Posterior cingulate gyrus (tissue), 11 donors: ENCODE results near the gene KIRREL2.

Experiments used
- DNase-seq, 10 donors: peaks; one replicate each; pipeline versions ENCODE4 v3.0.0 to v3.0.0-alpha.2; 2020 to 2021; ENCODE audit warnings: mixed read lengths in 3 of 10
- intact Hi-C: fragments of 100-400 bp; cut with DNase I; formaldehyde crosslinking; loops from one replicate; pipeline ENCODE4 v1.15.1; 2023

Gene KIRREL2

DNA sequence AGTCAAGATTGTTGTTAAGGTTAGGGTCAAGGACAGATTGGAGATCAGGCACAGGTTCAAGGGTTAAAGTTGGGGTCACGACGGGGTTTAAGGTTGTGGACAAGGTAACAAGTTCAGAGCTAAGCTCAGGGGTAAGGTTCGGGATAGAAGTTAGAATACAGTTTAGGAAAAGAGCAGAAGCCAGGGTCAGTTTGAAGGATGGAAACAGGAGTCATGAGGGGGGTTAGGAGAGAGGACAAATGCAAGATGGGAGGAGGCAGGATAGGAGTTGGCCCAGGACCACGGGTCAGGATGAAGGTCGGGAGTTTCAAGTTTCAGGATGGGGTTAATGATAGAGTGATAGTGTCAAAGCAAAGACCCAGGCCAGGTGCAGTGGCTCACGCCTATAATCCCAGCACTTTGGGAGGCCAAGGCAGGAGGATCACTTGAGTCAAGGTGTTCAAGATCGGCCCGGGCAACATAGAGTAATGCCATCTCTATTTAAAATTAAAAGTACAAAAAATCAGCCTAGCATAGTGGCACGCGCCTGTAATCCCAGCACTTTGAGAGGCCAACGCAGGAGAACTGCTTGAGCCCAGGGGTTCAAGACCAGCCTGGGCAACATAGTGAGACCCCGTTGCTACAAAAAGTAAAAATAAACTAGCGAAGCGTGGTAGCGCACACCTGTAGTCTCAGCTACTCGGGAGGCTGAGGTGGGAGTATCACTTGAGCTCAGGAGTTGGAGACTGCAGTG lies 12.1 kb upstream of the KIRREL2 start:
- intact Hi-C loops = no loop called here
- peak in 3 of 10 donors; percentile 2 to 40 (median 7) for DNase-seq

- peak in 3 of 10 donors; percentile 61 to 67 (median 63) for DNase-seq
- intact Hi-C loops = no loop called here
Measured at GRCh38 chr19:35845215-35846037, 11.3 kb upstream of the KIRREL2 start.

- intact Hi-C loops = no loop called here
- peak in 2 of 10 donors; percentile 48 to 60 for DNase-seq
Measured at GRCh38 chr19:35846038-35846668, 10.6 kb upstream of the KIRREL2 start.

DNA sequence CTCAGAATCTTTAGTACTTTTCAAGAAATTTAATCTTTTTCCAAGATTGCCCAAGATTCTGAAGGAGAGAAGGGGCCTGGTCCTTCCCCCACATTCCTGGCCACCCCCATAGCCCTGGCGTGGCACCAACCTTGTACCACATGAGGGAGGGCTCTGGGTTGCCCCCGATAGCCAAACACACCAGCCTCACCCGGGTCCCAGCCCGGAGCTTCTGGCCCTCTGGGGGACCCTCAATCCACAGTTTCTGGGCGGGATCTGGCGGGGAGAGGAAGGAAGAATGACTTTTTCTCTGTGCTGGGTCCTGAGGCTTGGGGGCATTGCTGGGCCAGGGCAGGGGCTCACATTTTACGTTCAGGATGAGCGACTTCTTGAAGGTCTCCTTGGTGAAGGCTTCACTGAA lies 8.8 kb upstream of the KIRREL2 start:
- DNase-seq = peak in 3 of 10 donors; percentile 18 to 55 (median 38)
- intact Hi-C loops = no loop called here

DNA sequence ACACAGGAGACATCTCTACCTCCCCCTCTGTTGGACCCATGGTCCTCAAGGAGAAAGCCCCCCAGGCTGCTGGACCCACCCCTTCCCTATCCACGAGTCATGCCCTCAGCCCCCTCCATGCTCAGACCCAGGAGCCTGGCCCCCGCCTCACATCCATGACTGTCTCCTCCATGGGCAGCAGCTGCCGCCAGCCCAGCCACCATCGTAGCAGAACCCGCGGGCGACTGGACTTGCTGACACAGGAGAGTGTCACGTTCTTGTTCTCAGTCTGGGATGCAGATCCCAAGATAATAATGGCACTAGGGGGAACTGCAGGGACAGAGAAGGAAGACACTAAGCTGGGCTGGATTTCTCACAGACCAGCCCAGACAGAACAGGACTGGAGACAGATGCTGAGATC lies 8.2 kb upstream of the KIRREL2 start:
- peak in 2 of 10 donors; percentile 26 to 75 for DNase-seq
- intact Hi-C loops = no loop called here

GRCh38 chr19:35848919-35849505 lies 7.7 kb upstream of the KIRREL2 start:
- peak in 3 of 10 donors; percentile 55 to 83 (median 72) for DNase-seq
- intact Hi-C loops = no loop called here

GRCh38 chr19:35851213-35852028 lies 5.3 kb upstream of the KIRREL2 start:
- DNase-seq = peak in 1 of 10 donors; percentile 60
- intact Hi-C loops = no loop called here

DNA sequence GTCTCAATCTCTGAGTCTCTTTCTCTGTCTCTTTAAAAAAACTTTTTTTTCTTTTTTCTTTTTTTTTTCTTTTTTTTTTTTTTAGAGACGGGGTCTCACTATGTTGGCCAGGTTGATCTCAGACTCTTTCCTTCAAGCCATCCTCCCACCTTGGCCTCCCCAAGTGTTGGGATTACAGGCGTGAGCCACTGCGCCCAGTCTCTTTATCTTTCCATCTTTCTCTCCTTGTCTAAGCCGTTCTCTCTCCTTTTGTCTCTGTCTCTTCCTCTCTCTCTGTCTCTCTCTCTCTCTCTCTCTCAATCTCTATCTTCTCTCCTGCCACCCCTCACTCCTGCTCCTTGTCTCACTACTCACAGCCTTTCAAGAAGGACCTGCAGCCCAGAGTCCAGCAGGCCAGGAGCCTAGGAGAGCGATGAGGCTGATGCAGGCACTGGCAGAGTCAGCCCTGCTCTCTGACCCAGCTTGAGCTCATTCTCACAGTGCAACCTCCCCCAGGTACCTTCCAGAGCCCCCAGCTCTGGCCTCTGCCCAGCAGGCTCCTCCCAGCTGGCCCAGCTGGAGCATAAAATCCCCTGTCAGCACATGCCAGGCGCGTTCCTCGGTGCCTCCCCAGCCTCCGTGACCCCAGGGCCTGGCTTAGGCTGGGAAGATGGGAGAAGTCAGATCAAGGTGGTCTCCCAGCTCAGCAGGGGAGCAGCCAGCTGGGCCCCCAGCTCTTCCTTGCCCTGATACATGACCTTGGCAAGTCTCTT lies 4.5 kb upstream of the KIRREL2 start, which contains the start of gene NPHS1:
Gene NPHS1 (minus strand): TSS at position 476 of the 752 bp plus-strand sequence. CDS start 667 bp downstream, outside the sequence.
- DNase-seq = no peak
- intact Hi-C loops = no loop called here

DNA sequence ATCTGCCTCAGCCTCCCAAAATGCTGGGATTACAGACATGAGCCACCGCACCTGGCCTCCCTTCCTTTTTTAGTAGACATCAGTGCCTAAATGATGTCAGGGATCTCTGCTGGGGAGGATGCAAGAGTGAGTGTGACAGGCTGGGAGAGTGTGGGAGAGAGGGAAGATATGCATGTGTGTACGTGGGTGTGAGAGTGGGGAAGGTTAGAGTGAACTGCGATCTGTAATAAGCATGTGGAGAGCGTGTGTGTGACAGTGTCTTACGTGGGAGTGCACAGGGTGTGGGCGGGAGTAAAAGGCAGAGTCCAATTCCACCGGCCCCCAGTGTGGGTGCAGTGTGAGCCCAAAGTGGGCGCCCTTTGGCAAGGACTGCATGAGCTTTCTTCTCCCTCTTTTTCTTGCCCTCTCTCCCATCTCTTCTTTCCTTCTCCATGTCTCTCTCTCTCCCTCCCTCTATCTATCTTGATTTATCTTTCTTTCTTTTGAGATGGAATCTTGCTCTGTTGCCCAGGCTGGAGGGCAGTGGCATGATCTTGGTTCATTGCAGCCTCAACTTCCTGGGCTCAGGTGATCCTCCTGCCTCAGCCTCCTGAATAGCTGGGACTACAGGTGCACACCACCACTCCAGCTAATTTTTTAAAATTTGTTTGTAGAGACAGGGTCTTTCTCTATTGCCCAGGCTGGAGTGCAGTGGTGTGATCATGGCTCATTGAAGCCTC lies 3.5 kb upstream of the KIRREL2 start:
- intact Hi-C loops = no loop called here
- DNase-seq = no peak

- peak in 1 of 10 donors; percentile 41 for DNase-seq
- intact Hi-C loops = no loop called here
Measured at GRCh38 chr19:35858311-35858710, 1.6 kb downstream of the KIRREL2 start.

GRCh38 chr19:35859414-35859813 lies 2.7 kb downstream of the KIRREL2 start:
- peak in 1 of 10 donors; percentile 39 for DNase-seq
- intact Hi-C loops = no loop called here

DNA sequence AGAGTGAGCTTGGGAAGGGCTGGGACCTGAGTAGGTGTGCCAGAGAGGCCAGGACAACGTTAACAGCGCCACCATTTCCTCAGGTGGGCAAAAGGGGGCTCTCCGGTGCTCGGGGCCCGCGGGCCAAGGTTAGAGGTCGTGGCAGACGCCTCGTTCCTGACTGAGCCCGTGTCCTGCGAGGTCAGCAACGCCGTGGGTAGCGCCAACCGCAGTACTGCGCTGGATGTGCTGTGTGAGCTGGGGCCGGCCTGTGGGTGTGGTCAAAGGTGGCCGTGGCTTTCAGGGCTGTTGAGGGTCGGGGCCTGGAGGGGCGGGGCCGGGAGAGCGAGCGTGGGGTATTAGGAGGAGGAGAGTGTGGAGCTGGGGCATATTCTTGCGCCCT lies 3.7 kb downstream of the KIRREL2 start:
- intact Hi-C loops = no loop called here
- peak in 1 of 10 donors; percentile 51 for DNase-seq

DNA sequence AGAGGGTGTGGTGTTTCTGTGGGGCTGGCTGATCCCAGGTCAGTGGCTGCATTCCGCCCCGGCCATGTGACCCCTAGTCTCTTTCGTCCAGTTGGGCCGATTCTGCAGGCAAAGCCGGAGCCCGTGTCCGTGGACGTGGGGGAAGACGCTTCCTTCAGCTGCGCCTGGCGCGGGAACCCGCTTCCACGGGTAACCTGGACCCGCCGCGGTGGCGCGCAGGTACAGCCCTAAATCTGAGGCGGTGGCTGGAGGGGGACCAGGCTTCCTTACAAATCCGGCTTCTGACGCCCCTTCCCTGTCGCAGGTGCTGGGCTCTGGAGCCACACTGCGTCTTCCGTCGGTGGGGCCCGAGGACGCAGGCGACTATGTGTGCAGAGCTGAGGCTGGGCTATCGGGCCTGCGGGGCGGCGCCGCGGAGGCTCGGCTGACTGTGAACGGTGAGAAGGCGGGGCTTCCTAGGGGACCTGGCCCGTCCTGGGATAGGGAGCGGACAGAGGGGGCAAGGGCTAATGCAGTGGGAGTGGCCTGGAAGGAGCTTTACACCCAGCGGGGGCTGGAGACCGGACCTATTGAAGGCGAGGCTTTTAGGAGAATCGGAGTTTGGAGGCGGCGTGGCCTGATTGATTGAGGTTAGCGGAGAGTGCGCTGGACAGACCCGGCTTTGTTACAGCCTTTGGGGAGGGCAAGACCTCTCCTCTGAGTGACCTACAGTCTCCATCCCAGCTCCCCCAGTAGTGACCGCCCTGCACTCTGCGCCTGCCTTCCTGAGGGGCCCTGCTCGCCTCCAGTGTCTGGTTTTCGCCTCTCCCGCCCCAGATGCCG lies 4.3 kb downstream of the KIRREL2 start:
- DNase-seq = peak in 1 of 10 donors; percentile 52
- intact Hi-C loops = no loop called here

GRCh38 chr19:35861640-35862160 lies 5.0 kb downstream of the KIRREL2 start:
- peak in 1 of 10 donors; percentile 66 for DNase-seq
- intact Hi-C loops = no loop called here

DNA sequence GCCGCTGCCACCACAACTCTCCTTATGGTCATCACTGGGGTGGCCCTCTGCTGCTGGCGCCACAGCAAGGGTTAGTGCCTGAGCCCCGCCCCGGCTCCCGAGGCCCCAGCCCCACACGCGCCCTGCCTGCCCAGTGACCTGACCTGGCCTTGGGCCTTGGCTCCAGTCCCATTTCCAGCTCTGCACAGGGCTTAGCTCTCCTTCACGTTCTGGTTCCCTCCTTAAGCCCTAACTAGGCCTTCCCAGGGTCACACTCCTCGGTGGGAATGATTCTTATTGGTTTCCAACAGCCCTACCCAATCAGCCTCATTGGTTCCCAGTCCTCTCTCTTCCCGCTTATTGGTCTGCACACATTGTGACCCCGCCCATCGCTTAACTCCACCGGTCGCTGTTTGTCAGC lies 5.8 kb downstream of the KIRREL2 start:
- intact Hi-C loops = no loop called here

DNA sequence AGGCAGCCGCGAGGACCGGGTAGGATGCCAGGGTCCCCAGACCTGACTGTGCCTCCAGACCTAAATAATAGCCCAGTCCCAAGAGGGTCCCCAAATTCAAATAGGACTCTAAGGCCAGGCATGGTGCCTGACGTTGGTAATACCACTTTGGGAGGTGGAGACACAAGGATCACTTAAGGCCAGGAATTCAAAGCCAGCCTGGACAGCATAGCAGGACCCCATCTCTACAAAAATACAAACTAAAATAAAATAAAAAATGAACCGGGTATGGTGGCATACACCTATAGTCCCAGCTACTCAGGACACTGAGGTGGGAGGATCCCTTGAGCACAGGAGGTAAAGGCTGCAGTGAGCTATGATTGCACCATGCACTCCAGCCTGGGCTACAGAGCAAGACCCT lies 6.3 kb downstream of the KIRREL2 start:
- no peak for DNase-seq
- intact Hi-C loops = no loop called here

More for the DNA sequence above, 5.8 kb downstream of the KIRREL2 start:
- no peak for DNase-seq

DNA sequence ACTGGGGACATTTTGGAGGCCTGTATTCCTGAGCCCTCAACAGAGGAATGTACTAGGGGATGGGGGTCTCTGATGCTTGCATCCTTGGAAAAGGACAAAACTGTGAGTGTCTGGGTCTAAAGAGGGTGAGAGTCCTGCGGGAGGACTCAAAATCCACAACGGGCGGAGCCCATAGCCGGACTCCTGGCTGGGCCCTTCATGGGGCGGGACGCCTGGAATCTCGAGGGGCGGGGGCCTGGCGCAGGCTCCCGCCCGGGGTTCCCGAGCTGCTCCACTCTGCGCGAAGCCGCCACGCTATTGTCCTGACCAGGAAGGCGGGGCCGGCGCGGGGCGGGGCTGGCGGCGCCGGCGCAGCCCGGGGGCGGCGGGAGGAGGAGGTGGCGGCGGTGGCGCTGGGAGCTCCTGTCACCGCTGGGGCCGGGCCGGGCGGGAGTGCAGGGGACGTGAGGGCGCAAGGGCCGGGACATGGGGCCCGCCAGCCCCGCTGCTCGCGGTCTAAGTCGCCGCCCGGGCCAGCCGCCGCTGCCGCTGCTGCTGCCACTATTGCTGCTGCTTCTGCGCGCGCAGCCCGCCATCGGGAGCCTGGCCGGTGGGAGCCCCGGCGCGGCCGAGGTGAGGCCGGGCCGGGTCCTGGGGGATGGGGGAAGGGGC lies 11.6 kb downstream of the KIRREL2 start, which contains the start of gene APLP1:
Gene APLP1 (plus strand): TSS at position 403 of the 651 bp plus-strand sequence. CDS start 63 bp downstream, at position 466.
- intact Hi-C loops = loop anchor here (2.0 kb wide), 1 partner anchor 91 kb away; no protein-coding TSS in a partner anchor
- peak; percentile 87 to 99 (median 91) for DNase-seq
